RWPE2 (cell line): Measurements from ENCODE around the gene ATG101.

ENCODE experiments used
- ATAC-seq: fragments of 200-7000 bp; cut with Tn5 transposase; 3 replicates; pipeline ENCODE4 v1.9.1; 2021; ENCODE audit warnings: low read depth
- DNase-seq: peaks from one replicate; pipeline ENCODE4 v3.0.0-alpha.2; 2020; ENCODE audit warnings: low spot score
- H3K27ac ChIP-seq: fragments of 450-650 bp; 2 replicates; pipeline ENCODE4 v1.5.1; 2017; ENCODE audit warnings: mild to moderate bottlenecking; ENCODE audit not compliant: poor library complexity, severe bottlenecking
- H3K27me3 ChIP-seq: fragments of 250-450 bp; sonication (Bioruptor Pico); 2 replicates; pipeline ENCODE4 v1.5.1; 2021; ENCODE audit warnings: mild to moderate bottlenecking, moderate library complexity; ENCODE audit not compliant: insufficient read depth, poor library complexity, severe bottlenecking
- H3K36me3 ChIP-seq: fragments of 250-450 bp; sonication (Bioruptor Pico); 2 replicates; pipeline ENCODE4 v1.5.1; 2020; ENCODE audit warnings: low read depth, mild to moderate bottlenecking, moderate library complexity
- H3K4me1 ChIP-seq: fragments of 250-450 bp; sonication (Bioruptor Pico); 2 replicates; pipeline ENCODE4 v1.5.1; 2021; ENCODE audit warnings: mild to moderate bottlenecking, moderate library complexity; ENCODE audit not compliant: insufficient read depth, poor library complexity, severe bottlenecking
- H3K4me3 ChIP-seq: fragments of 250-450 bp; sonication (Bioruptor Pico); 2 replicates; pipeline ENCODE4 v1.5.1; 2021; ENCODE audit warnings: mild to moderate bottlenecking, moderate library complexity; ENCODE audit not compliant: severe bottlenecking
- H3K9me3 ChIP-seq: fragments of 250-450 bp; sonication (Bioruptor Pico); 2 replicates; pipeline ENCODE4 v1.5.1; 2021; ENCODE audit warnings: mild to moderate bottlenecking, moderate library complexity; ENCODE audit not compliant: severe bottlenecking
- CTCF ChIP-seq: fragments of 450-650 bp; IDR thresholded peaks from one replicate; pipeline ENCODE4 v1.5.1; 2017; ENCODE audit warnings: mild to moderate bottlenecking, moderate library complexity; ENCODE audit not compliant: poor library complexity, severe bottlenecking

Gene ATG101

GRCh38 chr12:52050758-52051541 is 18.8 kb upstream of the ATG101 start, which contains the start of gene NR4A1:
Gene NR4A1, plus strand, starts transcription at chr12:52051442. Its CDS starts 2,887 bp downstream, at chr12:52054329.
- TF ChIP-seq CTCF: peak; percentile 34
- DNase-seq (peak; percentile 93), ATAC-seq (peak; percentile 74)
- no peaks in the 10 kb centered on the region for H3K27me3 ChIP-seq
- H3K4me3 ChIP-seq: peak within 1 kb of the TSS; percentile 64
- H3K4me1 ChIP-seq: peaks cover 7% of the 10 kb centered on the region
- H3K9me3 ChIP-seq: no peaks in the 10 kb centered on the region
- no peaks in the 10 kb centered on the region for H3K36me3 ChIP-seq
- H3K27ac ChIP-seq: peak within 1 kb of the TSS; percentile 45

GRCh38 chr12:52052468-52053186 is 17.2 kb upstream of the ATG101 start:
- Histone ChIP-seq H3K9me3 (no peaks in the 10 kb centered on the region), H3K27ac (peak overlapping the region; percentile 45), H3K27me3 (no peaks in the 10 kb centered on the region), H3K36me3 (no peaks in the 10 kb centered on the region), H3K4me1 (peaks cover 7% of the 10 kb centered on the region), H3K4me3 (no peak overlapping the region)
- DNase-seq (no peak), ATAC-seq (peak; percentile 1; the same call in 1 of the 3 replicates)
- no peak for TF ChIP-seq CTCF

GRCh38 chr12:52053536-52054209 is 16.1 kb upstream of the ATG101 start:
- Histone ChIP-seq H3K4me1 (peaks cover 7% of the 10 kb centered on the region), H3K36me3 (no peaks in the 10 kb centered on the region), H3K27me3 (no peaks in the 10 kb centered on the region), H3K9me3 (no peaks in the 10 kb centered on the region), H3K27ac (no peak overlapping the region), H3K4me3 (no peak overlapping the region)
- ATAC-seq: no peak
- no peak for TF ChIP-seq CTCF
- DNase-seq: no peak

GRCh38 chr12:52054231-52054832 is 15.4 kb upstream of the ATG101 start:
- Histone ChIP-seq H3K9me3 (no peaks in the 10 kb centered on the region), H3K27me3 (no peaks in the 10 kb centered on the region), H3K36me3 (peaks cover 4% of the 10 kb centered on the region; the same call in 1 of the 2 replicates), H3K4me1 (peaks cover 7% of the 10 kb centered on the region), H3K27ac (no peak overlapping the region), H3K4me3 (no peak overlapping the region)
- no peak for TF ChIP-seq CTCF
- DNase-seq (no peak), ATAC-seq (no peak)
